Type B pancreatic cell (in vitro differentiated cells): ENCODE measurements around the gene PON3. TPM values are rescaled to one million over a fixed set of nuclear protein-coding genes. Genes with fewer than 3 reads are reported as not detected.
"Not testable (repeated sequence)": the region's sequence is repeated elsewhere in the genome, so short reads cannot be mapped to it uniquely, and the experiment has no call there.

Experiments used
- DNase-seq: peaks from one replicate; pipeline ENCODE4 v3.0.0; 2021; ENCODE audit warnings: mixed read lengths; ENCODE audit not compliant: unreplicated experiment; ENCODE audit errors: extremely low spot score
- H3K27ac Mint-ChIP-seq: 2 replicates; pipeline ENCODE4 v1.8.0; 2021; ENCODE audit warnings: mild to moderate bottlenecking, mixed read lengths
- H3K27me3 Mint-ChIP-seq: 2 replicates; pipeline ENCODE4 v1.8.0; 2021; ENCODE audit warnings: mixed read lengths
- H3K36me3 Mint-ChIP-seq: 2 replicates; pipeline ENCODE4 v1.8.0; 2021; ENCODE audit warnings: mixed read lengths
- H3K4me1 Mint-ChIP-seq: one replicate; pipeline ENCODE4 v1.8.0; 2021; ENCODE audit warnings: mixed read lengths; ENCODE audit not compliant: unreplicated experiment
- H3K4me3 Mint-ChIP-seq: 2 replicates; pipeline ENCODE4 v1.8.0; 2021; ENCODE audit warnings: mild to moderate bottlenecking, mixed read lengths
- H3K9me3 Mint-ChIP-seq: 2 replicates; pipeline ENCODE4 v1.8.0; 2021; ENCODE audit warnings: mixed read lengths
- total RNA-seq: library from RNA; stranded (reverse); gene quantifications from 2 replicates; pipeline ENCODE4 v1.2.1, GENCODE V29; 2021; ENCODE audit warnings: low replicate concordance
- TF ChIP-seq, protein P1 (sequence below): fragments of 200-600 bp; sonication (generic); conservative IDR thresholded peaks from 2 replicates; pipeline ENCODE4 v1.5.0; 2021; ENCODE audit warnings: antibody characterized with exemption, mild to moderate bottlenecking

PON3 gene
- total RNA-seq, 1 donor from 2014 or later = 0.17 TPM

GRCh38 chr7:95389516-95389915 lies 6.7 kb downstream of the PON3 start:
- TF ChIP-seq, protein P1, sequence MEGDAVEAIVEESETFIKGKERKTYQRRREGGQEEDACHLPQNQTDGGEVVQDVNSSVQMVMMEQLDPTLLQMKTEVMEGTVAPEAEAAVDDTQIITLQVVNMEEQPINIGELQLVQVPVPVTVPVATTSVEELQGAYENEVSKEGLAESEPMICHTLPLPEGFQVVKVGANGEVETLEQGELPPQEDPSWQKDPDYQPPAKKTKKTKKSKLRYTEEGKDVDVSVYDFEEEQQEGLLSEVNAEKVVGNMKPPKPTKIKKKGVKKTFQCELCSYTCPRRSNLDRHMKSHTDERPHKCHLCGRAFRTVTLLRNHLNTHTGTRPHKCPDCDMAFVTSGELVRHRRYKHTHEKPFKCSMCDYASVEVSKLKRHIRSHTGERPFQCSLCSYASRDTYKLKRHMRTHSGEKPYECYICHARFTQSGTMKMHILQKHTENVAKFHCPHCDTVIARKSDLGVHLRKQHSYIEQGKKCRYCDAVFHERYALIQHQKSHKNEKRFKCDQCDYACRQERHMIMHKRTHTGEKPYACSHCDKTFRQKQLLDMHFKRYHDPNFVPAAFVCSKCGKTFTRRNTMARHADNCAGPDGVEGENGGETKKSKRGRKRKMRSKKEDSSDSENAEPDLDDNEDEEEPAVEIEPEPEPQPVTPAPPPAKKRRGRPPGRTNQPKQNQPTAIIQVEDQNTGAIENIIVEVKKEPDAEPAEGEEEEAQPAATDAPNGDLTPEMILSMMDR = no peak
- no peak for DNase-seq
- Mint-ChIP-seq H3K36me3 (no peaks in the 10 kb centered on the region), H3K27me3 (peaks cover 7% of the 10 kb centered on the region), H3K4me3 (no peak overlapping the region), H3K9me3 (peaks cover 3% of the 10 kb centered on the region), H3K4me1 (no peaks in the 10 kb centered on the region), H3K27ac (no peak overlapping the region)

DNA sequence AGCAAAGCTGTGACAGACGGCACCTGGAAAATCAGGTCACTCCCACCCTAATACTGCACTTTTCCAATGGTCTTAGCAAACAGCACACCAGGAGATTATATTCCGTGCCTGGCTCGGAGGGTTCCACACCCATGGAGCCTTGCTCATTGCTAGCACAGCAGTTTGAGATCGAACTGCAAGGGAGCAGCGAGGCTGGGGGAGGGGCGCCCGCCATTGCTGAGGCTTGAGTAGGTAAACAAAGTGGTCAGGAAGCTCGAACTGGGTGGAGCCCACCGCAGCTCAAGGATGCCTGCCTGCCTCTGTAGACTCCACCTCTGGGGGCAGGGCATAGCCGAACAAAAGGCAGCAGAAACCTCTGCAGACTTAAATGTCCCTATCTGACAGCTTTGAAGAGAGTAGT lies 16.7 kb downstream of the PON3 start:
- not testable (repeated sequence) for H3K36me3 Mint-ChIP-seq, H3K27me3 Mint-ChIP-seq, H3K4me3 Mint-ChIP-seq, DNase-seq, H3K4me1 Mint-ChIP-seq, H3K9me3 Mint-ChIP-seq, H3K27ac Mint-ChIP-seq

DNA sequence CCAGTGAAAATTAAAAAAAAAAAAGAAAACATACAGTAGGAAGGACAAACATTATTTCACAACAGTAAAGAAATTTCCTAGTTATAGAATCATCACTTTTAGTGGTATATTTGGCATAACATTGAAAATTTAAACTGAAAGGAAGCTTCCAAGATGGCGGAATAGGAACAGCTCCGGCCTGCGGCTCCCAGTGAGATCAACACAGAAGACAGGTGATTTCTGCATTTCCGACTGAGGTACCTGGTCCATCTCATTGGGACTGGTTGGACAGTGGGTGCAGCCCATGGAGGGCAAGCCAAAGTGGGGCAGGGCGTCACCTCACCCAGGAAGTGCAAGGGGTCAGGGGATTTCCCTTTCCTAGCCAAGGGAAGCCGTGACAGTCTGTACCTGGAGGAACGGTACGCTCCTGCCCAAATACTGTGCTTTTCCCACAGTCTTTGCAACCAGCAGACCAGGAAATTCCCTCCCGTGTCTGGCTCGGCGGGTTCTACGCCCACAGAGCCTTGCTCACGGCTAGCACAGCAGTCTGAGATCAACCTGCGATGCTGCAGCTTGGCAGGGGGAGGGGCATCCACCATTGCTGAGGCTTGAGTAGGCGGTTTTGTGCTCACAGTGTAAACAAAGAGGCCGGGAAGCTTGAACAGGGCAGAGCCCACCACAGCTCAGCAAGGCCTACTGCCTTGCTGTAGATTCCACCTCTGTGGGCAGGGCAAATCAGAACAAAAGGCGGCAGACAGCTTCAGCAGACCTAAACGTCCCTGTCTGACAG lies 19.4 kb downstream of the PON3 start:
- no peak for DNase-seq
- no peak overlapping the region for H3K27ac Mint-ChIP-seq
- peaks cover 5% of the 10 kb centered on the region for H3K9me3 Mint-ChIP-seq
- H3K4me1 Mint-ChIP-seq = no peaks in the 10 kb centered on the region
- peaks cover 3% of the 10 kb centered on the region for H3K27me3 Mint-ChIP-seq
- TF ChIP-seq, protein P1 = no peak
- no peaks in the 10 kb centered on the region for H3K36me3 Mint-ChIP-seq
- no peak overlapping the region for H3K4me3 Mint-ChIP-seq

GRCh38 chr7:95375591-95376257 lies 20.5 kb downstream of the PON3 start:
- Mint-ChIP-seq H3K9me3 (peaks cover 5% of the 10 kb centered on the region), H3K27me3 (no peaks in the 10 kb centered on the region), H3K4me1 (no peaks in the 10 kb centered on the region), H3K36me3 (no peaks in the 10 kb centered on the region), H3K4me3 (no peak overlapping the region), H3K27ac (no peak overlapping the region)
- TF ChIP-seq, protein P1 = no peak
- no peak for DNase-seq

DNA sequence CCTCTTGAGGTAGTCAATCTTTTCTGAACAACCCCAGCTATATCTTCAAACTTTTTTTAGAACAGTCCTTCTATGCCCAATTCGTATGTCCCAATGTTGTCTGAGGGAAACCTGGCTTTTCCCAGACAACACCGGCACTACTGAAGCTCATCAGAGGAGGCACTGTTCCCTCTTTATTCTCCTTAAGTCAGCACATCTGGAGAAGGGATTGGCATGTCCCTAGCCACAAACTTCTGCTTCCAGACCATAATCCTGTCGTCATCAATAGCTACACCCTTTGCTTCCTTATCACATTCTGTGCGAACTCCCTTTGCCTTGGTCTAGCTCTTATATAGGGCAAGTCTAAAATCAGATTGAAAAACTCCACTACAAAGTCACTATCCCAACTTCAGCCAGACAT lies 22.9 kb downstream of the PON3 start:
- TF ChIP-seq, protein P1 = no peak
- DNase-seq = no peak
- no peak overlapping the region for H3K27ac Mint-ChIP-seq
- H3K27me3 Mint-ChIP-seq = no peaks in the 10 kb centered on the region
- no peak overlapping the region for H3K4me3 Mint-ChIP-seq
- no peaks in the 10 kb centered on the region for H3K36me3 Mint-ChIP-seq
- H3K9me3 Mint-ChIP-seq = peaks cover 5% of the 10 kb centered on the region
- no peaks in the 10 kb centered on the region for H3K4me1 Mint-ChIP-seq

DNA sequence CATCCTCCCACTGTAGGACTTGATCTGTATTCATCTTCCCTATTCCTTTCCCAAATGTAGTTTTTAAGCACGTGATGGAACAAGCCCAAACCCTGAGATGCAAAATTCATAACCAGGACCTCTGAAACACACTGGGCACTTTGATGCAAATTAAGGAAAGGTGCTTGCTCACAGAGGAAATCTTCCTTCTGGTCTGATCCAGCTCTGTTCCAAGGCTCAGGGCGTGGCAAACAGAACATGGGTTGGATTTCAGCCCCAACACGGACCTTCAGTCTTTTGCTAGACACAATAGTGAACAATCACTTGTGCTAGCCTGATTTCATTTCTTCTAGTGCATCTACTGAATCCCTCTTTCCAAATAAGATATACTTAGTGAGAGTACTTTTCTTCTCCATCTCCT lies 27.9 kb downstream of the PON3 start:
- Mint-ChIP-seq H3K4me3 (no peak overlapping the region), H3K27ac (no peak overlapping the region), H3K9me3 (no peaks in the 10 kb centered on the region), H3K4me1 (no peaks in the 10 kb centered on the region), H3K36me3 (no peaks in the 10 kb centered on the region), H3K27me3 (no peaks in the 10 kb centered on the region)
- DNase-seq = no peak
- TF ChIP-seq, protein P1 = no peak
